Measurements from ENCODE around the gene GGCX. TPM values are rescaled to one million over a fixed set of nuclear protein-coding genes. Genes with fewer than 3 reads are reported as not detected.

The GGCX gene
- 66.2 and 67.7 TPM in 2 replicates for total RNA-seq (2022)
- percentile 73 among the genes with signal in this experiment for Bru-seq, nascent RNA
- percentile 79 among the genes with signal in this experiment for BruChase-seq, experiment 1, labeled RNA remaining after a 6-hour chase
- percentile 71 among the genes with signal in this experiment for BruChase-seq, experiment 2, labeled RNA remaining after a 2-hour chase
- long read RNA-seq, full-length matches to known transcripts = 39 of 56 reads
- long read RNA-seq, partial matches to known transcripts = 7 of 56 reads
- long read RNA-seq, other reads (novel, unspliced or antisense) = 10 of 56 reads

- H3K4me1 Mint-ChIP-seq (ENCODE audit: low read depth, unreplicated experiment) = peaks cover 19% of the 10 kb centered on the region
- no peaks in the 10 kb centered on the region for H3K27me3 Mint-ChIP-seq (ENCODE audit: unreplicated experiment)
- H3K9me3 Mint-ChIP-seq (ENCODE audit: low read depth, unreplicated experiment) = no peaks in the 10 kb centered on the region
- H3K4me3 Mint-ChIP-seq (ENCODE audit: low read depth, unreplicated experiment) = peak within 1 kb of the TSS; percentile 90
- peaks cover 24% of the 10 kb centered on the region for H3K36me3 Mint-ChIP-seq (ENCODE audit: insufficient read depth, unreplicated experiment)
- TSS peak; percentile 94 for BruUV-seq (replicated peaks)
- intact Hi-C loops (cut with micrococcal nuclease; ENCODE audit: unreplicated experiment) = no loop called here
- TF ChIP-seq, protein P1, sequence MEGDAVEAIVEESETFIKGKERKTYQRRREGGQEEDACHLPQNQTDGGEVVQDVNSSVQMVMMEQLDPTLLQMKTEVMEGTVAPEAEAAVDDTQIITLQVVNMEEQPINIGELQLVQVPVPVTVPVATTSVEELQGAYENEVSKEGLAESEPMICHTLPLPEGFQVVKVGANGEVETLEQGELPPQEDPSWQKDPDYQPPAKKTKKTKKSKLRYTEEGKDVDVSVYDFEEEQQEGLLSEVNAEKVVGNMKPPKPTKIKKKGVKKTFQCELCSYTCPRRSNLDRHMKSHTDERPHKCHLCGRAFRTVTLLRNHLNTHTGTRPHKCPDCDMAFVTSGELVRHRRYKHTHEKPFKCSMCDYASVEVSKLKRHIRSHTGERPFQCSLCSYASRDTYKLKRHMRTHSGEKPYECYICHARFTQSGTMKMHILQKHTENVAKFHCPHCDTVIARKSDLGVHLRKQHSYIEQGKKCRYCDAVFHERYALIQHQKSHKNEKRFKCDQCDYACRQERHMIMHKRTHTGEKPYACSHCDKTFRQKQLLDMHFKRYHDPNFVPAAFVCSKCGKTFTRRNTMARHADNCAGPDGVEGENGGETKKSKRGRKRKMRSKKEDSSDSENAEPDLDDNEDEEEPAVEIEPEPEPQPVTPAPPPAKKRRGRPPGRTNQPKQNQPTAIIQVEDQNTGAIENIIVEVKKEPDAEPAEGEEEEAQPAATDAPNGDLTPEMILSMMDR (IDR thresholded peaks at IDR 0.05; ENCODE audit: unreplicated experiment) = no peak
- peak; percentile 92 for DNase-seq
- peak within 1 kb of the TSS; percentile 87 for H3K27ac Mint-ChIP-seq (ENCODE audit: unreplicated experiment)
- CTCF ChIA-PET = interaction anchor here (0.7 to 1.6 kb wide), 6 partner anchors 9 to 152 kb away, joined by 3 to 5 read pairs (median 3); partner anchors contain the start of genes CAPG and SH2D6
These were observed at the start of gene GGCX for GRCh38 chr2:85561280-85562212. Gene GGCX, minus strand, starts transcription at chr2:85561493. Its CDS starts 65 bp downstream, at chr2:85561428.

GRCh38 chr2:85607268-85608215, 46.2 kb upstream of the GGCX start:
- H3K27ac Mint-ChIP-seq (ENCODE audit: unreplicated experiment) = no peak overlapping the region
- H3K36me3 Mint-ChIP-seq (ENCODE audit: insufficient read depth, unreplicated experiment) = peaks cover 65% of the 10 kb centered on the region
- DNase-seq = no peak
- intact Hi-C loops (cut with micrococcal nuclease; ENCODE audit: unreplicated experiment) = no loop called here
- TF ChIP-seq, protein P1 (IDR thresholded peaks at IDR 0.05; ENCODE audit: unreplicated experiment) = no peak
- CTCF ChIA-PET = interaction anchor here (0.7 kb wide), 1 partner anchor 20 kb away, joined by 4 read pairs; no protein-coding TSS in a partner anchor
- peaks cover 8% of the 10 kb centered on the region for H3K4me1 Mint-ChIP-seq (ENCODE audit: low read depth, unreplicated experiment)
- H3K27me3 Mint-ChIP-seq (ENCODE audit: unreplicated experiment) = no peaks in the 10 kb centered on the region
- no peak overlapping the region for H3K4me3 Mint-ChIP-seq (ENCODE audit: low read depth, unreplicated experiment)
- no TSS peak for BruUV-seq (replicated peaks)
- H3K9me3 Mint-ChIP-seq (ENCODE audit: low read depth, unreplicated experiment) = no peaks in the 10 kb centered on the region

GRCh38 chr2:85606116-85606455, 44.8 kb upstream of the GGCX start:
- no TSS peak for BruUV-seq (replicated peaks)
- no peak overlapping the region for H3K27ac Mint-ChIP-seq (ENCODE audit: unreplicated experiment)
- intact Hi-C loops (cut with micrococcal nuclease; ENCODE audit: unreplicated experiment) = no loop called here
- DNase-seq = no peak
- no peaks in the 10 kb centered on the region for H3K9me3 Mint-ChIP-seq (ENCODE audit: low read depth, unreplicated experiment)
- no peak overlapping the region for H3K4me3 Mint-ChIP-seq (ENCODE audit: low read depth, unreplicated experiment)
- peaks cover 63% of the 10 kb centered on the region for H3K36me3 Mint-ChIP-seq (ENCODE audit: insufficient read depth, unreplicated experiment)
- no peaks in the 10 kb centered on the region for H3K27me3 Mint-ChIP-seq (ENCODE audit: unreplicated experiment)
- H3K4me1 Mint-ChIP-seq (ENCODE audit: low read depth, unreplicated experiment) = peaks cover 8% of the 10 kb centered on the region
- TF ChIP-seq, protein P1 (IDR thresholded peaks at IDR 0.05; ENCODE audit: unreplicated experiment) = no peak
- CTCF ChIA-PET = no interaction called here

Data from Calu3 (cell line).